ENCODE results near the gene ATXN7L2. TPM values are rescaled to one million over a fixed set of nuclear protein-coding genes. Genes with fewer than 3 reads are reported as not detected.

Gene ATXN7L2
- total RNA-seq, 1 experiment from 2014 or later, result 17.3 TPM

- H3K27ac Mint-ChIP-seq, result no peak overlapping the region
- no peak for TF ChIP-seq CTCF (conservative IDR thresholded peaks at IDR 0.05)
- no peak overlapping the region for H2BK15ac ChIP-seq (ENCODE audit: low read depth, low read length)
- H2AFZ ChIP-seq (ENCODE audit: low read length), result no peak overlapping the region
- H3K14ac ChIP-seq (ENCODE audit: insufficient read depth, low read length), result no peak overlapping the region
- no peaks in the 10 kb centered on the region for H4K20me1 ChIP-seq (ENCODE audit: control insufficient read depth, insufficient read depth, insufficient read length)
- H3K27ac ChIP-seq (ENCODE audit: insufficient read length, low read depth, low read length), result no peak overlapping the region
- no peaks in the 10 kb centered on the region for H3K4me1 ChIP-seq (ENCODE audit: insufficient read depth, low read length)
- no peak overlapping the region for H4K5ac ChIP-seq (ENCODE audit: insufficient read length, low read depth, low read length)
- no peak overlapping the region for H3K9ac ChIP-seq (ENCODE audit: extremely low read depth, insufficient read length, low read length)
- H2AK5ac ChIP-seq (ENCODE audit: insufficient read length, low read length), result no peak overlapping the region
- peaks cover 0 to 5% (median 2%) of the 10 kb centered on the region in 3 experiments; a peak in 3 of 7 replicates for H3K36me3 Mint-ChIP-seq (ENCODE audit: insufficient read depth in 1 of 3, low read depth in 3 of 3)
- no peak overlapping the region for H3K4me2 ChIP-seq (ENCODE audit: insufficient read depth, insufficient read length, low read length)
- DNase-seq, result no peak
- H3K23ac ChIP-seq (ENCODE audit: insufficient read length, low read depth, low read length), result no peak overlapping the region
- no peaks in the 10 kb centered on the region for H3K27me3 ChIP-seq (ENCODE audit: insufficient read depth, low read length)
- H3K4ac ChIP-seq (ENCODE audit: low read depth, low read length), result no peak overlapping the region
- H3K9me3 ChIP-seq (ENCODE audit: control insufficient read depth, low read depth, low read length), result no peaks in the 10 kb centered on the region
- H3K27me3 Mint-ChIP-seq (ENCODE audit: low read depth), result peaks cover 21% of the 10 kb centered on the region
- H3K9me3 Mint-ChIP-seq, result no peaks in the 10 kb centered on the region
- H3K79me1 ChIP-seq (ENCODE audit: insufficient read depth, low read depth, low read length, poor library complexity, severe bottlenecking), result no peaks in the 10 kb centered on the region
- no peak overlapping the region for H4K91ac ChIP-seq (ENCODE audit: insufficient read length, low read depth, low read length)
- no peaks in the 10 kb centered on the region for H3K79me2 ChIP-seq (ENCODE audit: insufficient read depth, low read length)
- H2BK120ac ChIP-seq (ENCODE audit: low read depth, low read length, poor library complexity, severe bottlenecking), result no peak overlapping the region
- H2BK5ac ChIP-seq (ENCODE audit: insufficient read length, low read length), result no peak overlapping the region
- H3K23me2 ChIP-seq (ENCODE audit: insufficient read length, low read depth, low read length, poor library complexity, severe bottlenecking), result no peaks in the 10 kb centered on the region
- WGBS (ENCODE audit: extremely low coverage, insufficient read length, low lambda C conversion rate), result no CpG with 5 or more reads among the region's 5 CpGs
- no peak overlapping the region for H3T11ph ChIP-seq (ENCODE audit: low read length)
- H3K4me1 Mint-ChIP-seq, result peaks cover 9 to 10% of the 10 kb centered on the region in 2 experiments
- no peak overlapping the region for H4K8ac ChIP-seq (replicated peaks; ENCODE audit: insufficient read length, low read depth, low read length)
- no peak overlapping the region for H3K56ac ChIP-seq (ENCODE audit: insufficient read length, low read depth, low read length)
- no peak overlapping the region for H3K18ac ChIP-seq (ENCODE audit: insufficient read length, low read depth, low read length)
- H2BK12ac ChIP-seq (ENCODE audit: insufficient read length, low read depth, low read length), result no peak overlapping the region
- H3K4me3 Mint-ChIP-seq, result no peak overlapping the region
- no peak overlapping the region for H2BK20ac ChIP-seq (ENCODE audit: low read depth, low read length, poor library complexity, severe bottlenecking)
These were observed 20.2 kb downstream of the ATXN7L2 start for GRCh38 chr1:109503935-109504334.

All from H9 (cell line).